BE2C (cell line): Measurements from ENCODE around the gene SORBS1.

Experiments used
- DNase-seq: peaks from one replicate; pipeline ENCODE4 v3.0.0-alpha.2; 2020
- H3K27me3 ChIP-seq: fragments of 250-450 bp; sonication (Bioruptor Pico); 2 replicates; pipeline ENCODE4 v1.5.1; 2020; ENCODE audit warnings: mild to moderate bottlenecking
- H3K36me3 ChIP-seq: fragments of 250-450 bp; sonication (Bioruptor Pico); 2 replicates; pipeline ENCODE4 v1.5.1; 2020; ENCODE audit warnings: mild to moderate bottlenecking
- H3K4me1 ChIP-seq: fragments of 250-450 bp; sonication (Bioruptor Pico); 2 replicates; pipeline ENCODE4 v1.5.1; 2020
- H3K4me3 ChIP-seq: 2 replicates; pipeline ENCODE4 v1.5.1; 2011; ENCODE audit warnings: low read depth, low read length
- H3K9me3 ChIP-seq: fragments of 250-450 bp; sonication (Bioruptor Pico); 2 replicates; pipeline ENCODE4 v1.5.1; 2020
- TF ChIP-seq, protein P1 (sequence below): IDR thresholded peaks from 2 replicates; pipeline ENCODE4 v1.5.1; 2012; ENCODE audit warnings: mild to moderate bottlenecking, low read depth, low read length

SORBS1 gene

DNA sequence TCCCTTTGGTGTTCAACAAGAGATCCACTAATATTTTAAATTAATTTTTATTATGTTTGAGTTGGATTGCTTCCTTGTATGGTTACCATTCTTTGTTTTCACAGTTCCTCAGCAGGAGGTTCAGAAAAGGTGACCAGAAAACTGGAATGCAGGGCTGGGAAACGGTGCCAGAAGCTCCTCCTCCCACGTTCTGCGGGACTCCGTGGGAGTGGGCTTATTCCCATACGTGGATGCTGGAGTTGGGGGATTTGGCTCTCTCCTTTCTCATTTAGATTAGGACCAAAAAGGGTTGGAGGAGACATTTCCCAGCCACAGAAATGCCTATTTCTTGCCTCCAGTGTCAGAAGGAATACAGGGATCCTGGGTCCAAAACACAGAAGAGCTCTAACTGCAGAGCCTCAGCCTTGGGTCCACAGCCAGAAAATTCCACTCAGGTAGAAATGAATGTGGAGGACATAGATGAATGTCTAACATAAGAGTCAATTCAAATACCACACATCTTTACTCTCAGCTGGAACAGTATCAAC is 56.0 kb downstream of the SORBS1 start:
- TF ChIP-seq, protein P1, sequence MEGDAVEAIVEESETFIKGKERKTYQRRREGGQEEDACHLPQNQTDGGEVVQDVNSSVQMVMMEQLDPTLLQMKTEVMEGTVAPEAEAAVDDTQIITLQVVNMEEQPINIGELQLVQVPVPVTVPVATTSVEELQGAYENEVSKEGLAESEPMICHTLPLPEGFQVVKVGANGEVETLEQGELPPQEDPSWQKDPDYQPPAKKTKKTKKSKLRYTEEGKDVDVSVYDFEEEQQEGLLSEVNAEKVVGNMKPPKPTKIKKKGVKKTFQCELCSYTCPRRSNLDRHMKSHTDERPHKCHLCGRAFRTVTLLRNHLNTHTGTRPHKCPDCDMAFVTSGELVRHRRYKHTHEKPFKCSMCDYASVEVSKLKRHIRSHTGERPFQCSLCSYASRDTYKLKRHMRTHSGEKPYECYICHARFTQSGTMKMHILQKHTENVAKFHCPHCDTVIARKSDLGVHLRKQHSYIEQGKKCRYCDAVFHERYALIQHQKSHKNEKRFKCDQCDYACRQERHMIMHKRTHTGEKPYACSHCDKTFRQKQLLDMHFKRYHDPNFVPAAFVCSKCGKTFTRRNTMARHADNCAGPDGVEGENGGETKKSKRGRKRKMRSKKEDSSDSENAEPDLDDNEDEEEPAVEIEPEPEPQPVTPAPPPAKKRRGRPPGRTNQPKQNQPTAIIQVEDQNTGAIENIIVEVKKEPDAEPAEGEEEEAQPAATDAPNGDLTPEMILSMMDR, result no peak
- no peaks in the 10 kb centered on the region for H3K27me3 ChIP-seq
- no peak overlapping the region for H3K4me3 ChIP-seq
- DNase-seq, result no peak
- H3K36me3 ChIP-seq, result no peaks in the 10 kb centered on the region
- no peaks in the 10 kb centered on the region for H3K4me1 ChIP-seq
- H3K9me3 ChIP-seq, result no peaks in the 10 kb centered on the region

DNA sequence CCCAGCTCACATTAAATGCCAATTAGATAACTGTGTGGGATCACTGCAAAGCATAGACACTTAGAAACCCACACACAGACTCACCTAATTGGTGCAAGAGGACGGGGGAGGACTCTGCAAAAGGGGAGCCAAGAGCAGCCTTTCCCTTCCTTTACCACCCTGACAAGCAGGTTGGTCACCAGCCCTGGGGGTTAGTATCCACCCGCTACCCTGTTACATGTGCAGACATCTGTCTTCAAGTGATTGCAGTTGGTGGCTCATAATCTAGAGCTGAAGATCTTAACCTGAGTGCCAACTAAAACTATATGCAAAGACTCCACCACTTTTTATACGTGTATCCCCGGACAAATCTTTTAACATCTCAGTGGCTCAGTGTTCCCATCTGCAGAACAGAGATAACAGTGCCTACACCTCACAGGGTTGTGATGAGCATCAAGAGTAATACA is 56.9 kb downstream of the SORBS1 start:
- Histone ChIP-seq H3K4me1 (no peaks in the 10 kb centered on the region), H3K4me3 (no peak overlapping the region), H3K36me3 (no peaks in the 10 kb centered on the region), H3K9me3 (no peaks in the 10 kb centered on the region), H3K27me3 (no peaks in the 10 kb centered on the region)
- TF ChIP-seq, protein P1, result no peak
- no peak for DNase-seq

DNA sequence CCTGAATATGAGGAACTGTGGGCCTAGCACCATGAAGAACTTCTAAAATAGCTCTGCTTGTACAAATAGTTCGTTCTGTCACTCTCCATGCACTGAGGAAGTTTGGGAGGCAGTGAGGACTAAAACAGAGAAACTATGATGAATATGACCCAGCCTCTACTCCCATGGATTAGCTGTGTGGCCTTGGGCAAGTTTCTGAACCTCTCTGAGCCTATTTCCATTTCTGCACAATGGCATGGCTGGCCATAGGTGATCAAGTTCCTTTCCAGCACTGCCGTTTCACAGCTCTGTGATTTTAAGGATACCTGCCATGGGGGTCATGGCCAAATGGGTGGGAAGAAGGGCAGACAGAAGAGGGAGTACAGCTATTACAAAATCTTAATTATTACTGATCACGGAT is 57.6 kb downstream of the SORBS1 start:
- no peak for DNase-seq
- TF ChIP-seq, protein P1, result no peak

DNA sequence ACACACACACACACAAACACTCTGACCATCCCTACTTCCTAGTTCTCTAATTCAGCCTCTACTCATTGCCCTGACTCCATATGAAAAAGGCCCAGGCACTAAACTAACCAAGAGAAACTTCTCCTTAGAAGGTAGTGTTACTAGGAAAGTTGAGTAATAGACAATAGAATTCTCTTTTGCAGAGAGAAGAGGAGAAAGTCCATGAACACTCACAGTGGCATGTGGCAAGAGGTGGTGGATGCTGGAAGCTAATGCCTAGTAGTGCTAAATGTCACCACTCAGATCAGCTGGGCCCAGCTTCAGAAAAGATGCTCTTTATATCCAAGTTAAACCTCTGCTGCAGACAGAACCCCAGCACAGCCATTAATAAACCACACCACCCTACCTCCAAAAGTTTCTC is 58.2 kb downstream of the SORBS1 start:
- Histone ChIP-seq H3K36me3 (no peaks in the 10 kb centered on the region), H3K4me1 (no peaks in the 10 kb centered on the region), H3K4me3 (no peak overlapping the region), H3K9me3 (no peaks in the 10 kb centered on the region), H3K27me3 (no peaks in the 10 kb centered on the region)
- DNase-seq, result no peak
- TF ChIP-seq, protein P1, result no peak

More for the DNA sequence above, 57.6 kb downstream of the SORBS1 start:
- H3K4me1 ChIP-seq, result no peaks in the 10 kb centered on the region
- H3K9me3 ChIP-seq, result no peaks in the 10 kb centered on the region
- H3K36me3 ChIP-seq, result no peaks in the 10 kb centered on the region
- H3K27me3 ChIP-seq, result no peaks in the 10 kb centered on the region
- no peak overlapping the region for H3K4me3 ChIP-seq

DNA sequence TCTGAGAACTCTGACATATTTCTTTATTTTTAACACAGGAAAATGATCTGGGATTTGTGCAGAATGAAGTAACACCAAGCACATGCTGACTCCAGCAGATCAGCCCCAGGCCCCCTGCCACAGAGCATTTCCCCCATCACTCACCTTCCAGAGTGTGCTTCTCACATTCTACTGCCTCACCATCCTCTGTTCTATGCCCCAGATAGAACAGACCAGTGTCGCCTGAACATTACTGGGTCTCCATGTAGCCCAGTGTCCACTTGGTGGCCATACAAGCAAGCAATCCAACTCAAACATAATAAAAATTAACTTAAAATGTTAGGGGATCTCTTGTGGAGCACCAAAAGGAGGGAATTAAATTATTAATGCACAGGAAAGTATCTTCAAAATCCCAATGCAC is 58.8 kb downstream of the SORBS1 start:
- no peaks in the 10 kb centered on the region for H3K9me3 ChIP-seq
- H3K4me3 ChIP-seq, result no peak overlapping the region
- H3K27me3 ChIP-seq, result no peaks in the 10 kb centered on the region
- DNase-seq, result no peak
- no peaks in the 10 kb centered on the region for H3K36me3 ChIP-seq
- TF ChIP-seq, protein P1, result no peak
- no peaks in the 10 kb centered on the region for H3K4me1 ChIP-seq

DNA sequence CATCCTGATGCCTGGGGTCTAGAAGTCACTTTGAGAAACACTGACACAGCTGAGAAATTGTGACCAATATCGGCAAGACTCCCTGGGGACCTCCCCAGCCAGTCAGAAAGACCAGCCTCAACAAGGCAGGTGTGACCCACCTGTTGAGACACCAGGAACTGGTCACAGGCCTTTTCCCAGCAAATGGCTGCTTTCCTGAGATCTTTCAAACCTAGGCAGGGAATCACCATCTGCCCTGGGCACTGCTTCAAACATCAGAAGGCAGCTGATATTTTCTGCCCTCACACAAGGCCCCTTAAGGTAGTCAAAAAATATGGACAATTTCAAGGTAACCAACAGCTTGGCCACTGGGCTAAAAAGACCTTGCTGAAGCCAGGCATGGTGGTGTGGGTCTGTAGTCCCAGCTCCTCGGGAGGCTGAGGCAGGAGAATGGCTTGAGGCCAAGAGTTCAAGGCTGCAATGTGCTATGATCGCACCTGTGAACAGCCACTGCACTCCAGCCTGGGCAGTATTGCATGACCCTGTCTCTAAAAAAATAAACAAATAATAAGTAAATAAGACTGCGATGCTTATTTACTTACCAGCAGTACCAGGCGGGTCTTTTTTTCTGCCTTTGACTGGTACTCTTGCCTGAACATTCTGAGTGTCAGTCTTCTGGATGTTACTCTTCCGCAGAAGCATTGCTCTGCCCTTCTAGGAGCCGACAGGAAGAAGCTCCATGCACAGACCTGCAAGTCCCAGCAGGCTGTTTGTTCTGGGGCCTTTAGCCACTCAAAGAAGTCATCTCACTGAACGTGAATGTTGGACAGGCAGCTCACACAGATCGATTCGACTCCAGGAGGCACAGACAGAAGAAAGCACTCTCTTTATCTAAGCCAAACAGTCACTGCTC is 59.7 kb downstream of the SORBS1 start:
- Histone ChIP-seq H3K4me1 (no peaks in the 10 kb centered on the region), H3K4me3 (no peak overlapping the region), H3K27me3 (no peaks in the 10 kb centered on the region), H3K9me3 (no peaks in the 10 kb centered on the region), H3K36me3 (no peaks in the 10 kb centered on the region)
- TF ChIP-seq, protein P1, result no peak
- DNase-seq, result no peak
